Breast epithelium (tissue), 3 donors: ENCODE results near the gene SPOP.
"Not testable (repeated sequence)": the region's sequence is repeated elsewhere in the genome, so short reads cannot be mapped to it uniquely, and the experiment has no call there.

ENCODE experiments used
- POLR2A ChIP-seq: fragments of 450-650 bp; IDR thresholded peaks from one replicate; pipeline ENCODE4 v1.6.1; 2016; ENCODE audit warnings: antibody characterized with exemption, mild to moderate bottlenecking, moderate library complexity
- POLR2AphosphoS5 ChIP-seq, 3 donors: sonication (generic); formaldehyde crosslinking; IDR thresholded peaks; one replicate each; pipeline ENCODE4 v1.6.1; 2017; ENCODE audit warnings: antibody characterized with exemption in 3 of 3

GRCh38 chr17:49550764-49551163 is 127.1 kb downstream of the SPOP start:
- TF ChIP-seq POLR2AphosphoS5 (IDR thresholded peaks at IDR 0.05); POLR2A: not testable (repeated sequence)
